CD4-positive, CD25-positive, alpha-beta regulatory T cell (primary cell): ENCODE measurements around the gene MYG1. TPM values are rescaled to one million over a fixed set of nuclear protein-coding genes. Genes with fewer than 3 reads are reported as not detected.
A peak's percentile ranks its signal among the peaks of the same experiment; 100 is the strongest.
"Not testable (repeated sequence)": the region's sequence is repeated elsewhere in the genome, so short reads cannot be mapped to it uniquely, and the experiment has no call there.

Experiments
- ATAC-seq, 2 donors: fragments of 150-1000 bp; cut with Tn5 transposase; one replicate each; pipeline ENCODE4 v1.10.0; 2021; ENCODE audit warnings: low read depth in 2 of 2, moderate number of reproducible peaks in 2 of 2, moderate library complexity in 1 of 2
- DNase-seq, 3 donors: peaks; one replicate each; pipeline versions ENCODE4 v3.0.0 to v3.0.0-alpha.2; 2012 to 2022; ENCODE audit warnings: mixed read lengths in 1 of 3
- H3K27ac ChIP-seq: one replicate; pipeline ENCODE4 v1.7.0; 2013; ENCODE audit warnings: mild to moderate bottlenecking, low read length; ENCODE audit not compliant: insufficient read depth, poor library complexity, severe bottlenecking
- H3K27me3 ChIP-seq: one replicate; pipeline ENCODE4 v1.7.0; 2013; ENCODE audit warnings: low read length; ENCODE audit not compliant: control insufficient read depth, insufficient read depth
- H3K36me3 ChIP-seq: one replicate; pipeline ENCODE4 v1.7.0; 2013; ENCODE audit warnings: mild to moderate bottlenecking, low read length, moderate library complexity; ENCODE audit not compliant: control insufficient read depth, insufficient read depth
- H3K4me1 ChIP-seq: 2 replicates; pipeline ENCODE4 v1.7.0; 2013; ENCODE audit warnings: mild to moderate bottlenecking, low read length; ENCODE audit not compliant: insufficient read depth, control insufficient read depth, poor library complexity, severe bottlenecking
- H3K4me3 ChIP-seq: one replicate; pipeline ENCODE4 v1.7.0; 2013; ENCODE audit warnings: low read depth, mild to moderate bottlenecking, low read length, moderate library complexity
- H3K9me3 ChIP-seq, 2 experiments: 1 replicate in 1 of 2; 2 replicates in 1 of 2; pipeline ENCODE4 v1.7.0; 2013; ENCODE audit warnings: low read length in 2 of 2, mild to moderate bottlenecking in 1 of 2, moderate library complexity in 1 of 2; ENCODE audit not compliant: control insufficient read depth in 2 of 2
- H3K27ac Mint-ChIP-seq, 3 donors: one replicate each; pipeline ENCODE4 v1.8.0; 2020 to 2022; ENCODE audit warnings: mild to moderate bottlenecking in 3 of 3, mixed read lengths in 3 of 3, moderate library complexity in 2 of 3
- H3K27me3 Mint-ChIP-seq: one replicate; pipeline ENCODE4 v1.8.0; 2022; ENCODE audit warnings: mild to moderate bottlenecking, mixed read lengths
- H3K36me3 Mint-ChIP-seq: one replicate; pipeline ENCODE4 v1.8.0; 2020; ENCODE audit warnings: mixed read lengths
- H3K4me1 Mint-ChIP-seq, 4 donors: one replicate each; pipeline ENCODE4 v1.8.0; 2020 to 2022; ENCODE audit warnings: mixed read lengths in 4 of 4, mild to moderate bottlenecking in 1 of 4
- H3K4me3 Mint-ChIP-seq, 4 donors: one replicate each; pipeline ENCODE4 v1.8.0; 2020 to 2022; ENCODE audit warnings: mild to moderate bottlenecking in 4 of 4, mixed read lengths in 4 of 4, moderate library complexity in 3 of 4
- H3K9me3 Mint-ChIP-seq, 7 donors: one replicate each; pipeline ENCODE4 v1.8.0; 2020 to 2022; ENCODE audit warnings: mixed read lengths in 7 of 7, mild to moderate bottlenecking in 3 of 7, moderate library complexity in 2 of 7
- polyA plus RNA-seq, 4 donors: library from polyadenylated mRNA; unstranded; fragments of 300-500 nt; fragmentation: Illumina TruSeq; gene quantifications; one replicate each; pipeline ENCODE4 v1.2.3, GENCODE V29; 2021
- total RNA-seq: library from RNA; stranded (reverse); gene quantifications from one replicate; pipeline ENCODE4 v1.2.3, GENCODE V29; 2022

MYG1 gene
- total and polyA plus RNA-seq, 5 donors from 2014 or later = 33.9 to 98.1 (median 92.9) TPM

DNA sequence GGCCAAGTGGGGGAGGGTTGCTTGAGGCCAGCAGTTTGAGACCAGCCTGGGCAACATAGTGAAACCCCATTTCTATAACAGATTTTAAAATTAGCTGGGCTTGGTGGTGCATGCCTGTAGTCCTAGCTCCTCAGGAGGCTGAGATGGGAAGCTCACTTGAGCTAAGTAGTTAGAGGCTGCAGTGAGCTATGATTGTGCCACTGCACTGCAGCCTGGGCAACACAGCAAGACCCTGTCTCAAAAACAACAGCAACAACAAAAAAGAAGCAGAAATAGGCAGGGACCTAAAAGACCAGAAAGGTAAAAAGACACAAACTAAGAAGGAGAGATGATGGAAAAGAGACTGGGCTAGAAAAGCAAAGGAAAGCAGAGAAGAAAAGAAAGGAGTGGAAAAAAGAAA, 32.8 kb downstream of the MYG1 start:
- H3K4me1 ChIP-seq, H3K4me3 ChIP-seq, H3K9me3 Mint-ChIP-seq, H3K36me3 Mint-ChIP-seq, H3K9me3 ChIP-seq, DNase-seq, H3K36me3 ChIP-seq, H3K27me3 ChIP-seq, ATAC-seq, H3K4me3 Mint-ChIP-seq, H3K4me1 Mint-ChIP-seq, H3K27ac ChIP-seq: not testable (repeated sequence)
- Mint-ChIP-seq H3K27ac (peak overlapping the region in 1 of 3 donors; percentile 88), H3K27me3 (peaks cover 36% of the 10 kb centered on the region)

GRCh38 chr12:53332744-53333143, 33.2 kb downstream of the MYG1 start:
- Histone ChIP-seq H3K4me1 (no peaks in the 10 kb centered on the region), H3K4me3 (no peak overlapping the region), H3K27me3 (peaks cover 10% of the 10 kb centered on the region), H3K36me3 (no peaks in the 10 kb centered on the region), H3K9me3 (no peaks in the 10 kb centered on the region), H3K27ac (no peak overlapping the region)
- DNase-seq (no peak), ATAC-seq (no peak)
- Mint-ChIP-seq H3K4me3 (no peak overlapping the region), H3K4me1 (peaks cover under 1 to 6% (median 3%) of the 10 kb centered on the region in 4 donors), H3K27ac (no peak overlapping the region), H3K9me3 (peaks cover 0 to 2% (median 0%) of the 10 kb centered on the region in 7 donors), H3K36me3 (no peaks in the 10 kb centered on the region), H3K27me3 (peaks cover 40% of the 10 kb centered on the region)

DNA sequence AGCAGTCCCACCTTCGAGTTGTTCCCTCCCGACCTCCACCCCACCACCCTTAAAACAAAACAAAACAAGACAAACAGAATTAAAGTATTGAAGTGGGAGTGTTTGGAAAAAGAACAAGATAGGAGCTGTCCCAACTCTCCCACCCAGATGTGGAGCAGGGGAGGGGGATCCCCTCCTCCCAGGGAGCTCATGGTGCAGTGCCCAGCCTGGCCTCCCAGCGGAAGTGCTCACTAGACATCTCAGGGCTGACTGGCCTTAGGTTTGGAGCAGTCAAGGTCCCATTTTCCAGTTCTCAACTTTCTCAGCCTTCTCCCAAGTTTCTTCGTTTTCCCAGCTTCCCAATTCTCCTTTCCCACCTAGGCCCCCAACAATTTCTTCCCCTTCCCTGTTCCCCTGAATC, 33.8 kb downstream of the MYG1 start:
- Mint-ChIP-seq H3K9me3 (peaks cover 0 to 2% (median 0%) of the 10 kb centered on the region in 7 donors), H3K27ac (peak overlapping the region in 1 of 3 donors; percentile 48)
- no peaks in the 10 kb centered on the region for H3K4me1 ChIP-seq

DNA sequence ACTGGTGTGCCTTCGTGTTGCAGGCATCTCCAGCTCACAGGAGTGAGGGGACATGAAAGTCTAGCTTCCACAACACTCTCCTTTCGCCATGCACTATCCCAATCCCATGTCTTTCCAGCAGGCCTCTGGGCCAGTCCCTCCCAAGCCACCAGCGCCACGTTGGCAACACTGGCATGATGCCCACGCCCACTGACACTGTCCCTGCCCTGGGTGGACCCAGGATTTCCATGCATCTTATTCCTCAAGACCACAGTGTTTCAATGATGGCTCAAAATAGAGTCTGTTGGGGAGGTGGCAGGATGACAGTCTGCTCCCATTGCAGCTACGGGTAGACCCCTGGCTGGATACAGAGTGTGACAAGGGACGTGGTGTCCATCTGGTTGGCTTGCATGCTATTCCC, 34.4 kb downstream of the MYG1 start:
- peaks cover 49% of the 10 kb centered on the region for H3K27me3 Mint-ChIP-seq
- Histone ChIP-seq H3K9me3 (no peaks in the 10 kb centered on the region), H3K27ac (no peak overlapping the region), H3K36me3 (no peaks in the 10 kb centered on the region), H3K4me1 (no peaks in the 10 kb centered on the region), H3K27me3 (peaks cover 12% of the 10 kb centered on the region), H3K4me3 (no peak overlapping the region)
- H3K9me3 Mint-ChIP-seq = peaks cover 0 to 2% (median 0%) of the 10 kb centered on the region in 7 donors
- no peak overlapping the region for H3K27ac Mint-ChIP-seq
- DNase-seq (no peak), ATAC-seq (no peak)
- H3K4me1 Mint-ChIP-seq = peaks cover 5 to 9% (median 7%) of the 10 kb centered on the region in 4 donors
- H3K4me3 Mint-ChIP-seq = no peak overlapping the region
- H3K36me3 Mint-ChIP-seq = no peaks in the 10 kb centered on the region

More for the DNA sequence above, 33.8 kb downstream of the MYG1 start:
- DNase-seq (no peak), ATAC-seq (no peak)
- H3K36me3 Mint-ChIP-seq = no peaks in the 10 kb centered on the region
- Histone ChIP-seq H3K4me3 (no peak overlapping the region), H3K27me3 (peaks cover 10% of the 10 kb centered on the region), H3K27ac (no peak overlapping the region), H3K9me3 (no peaks in the 10 kb centered on the region), H3K36me3 (no peaks in the 10 kb centered on the region)
- H3K27me3 Mint-ChIP-seq = peaks cover 45% of the 10 kb centered on the region
- H3K4me1 Mint-ChIP-seq = peaks cover 5 to 8% (median 6%) of the 10 kb centered on the region in 4 donors
- no peak overlapping the region for H3K4me3 Mint-ChIP-seq

DNA sequence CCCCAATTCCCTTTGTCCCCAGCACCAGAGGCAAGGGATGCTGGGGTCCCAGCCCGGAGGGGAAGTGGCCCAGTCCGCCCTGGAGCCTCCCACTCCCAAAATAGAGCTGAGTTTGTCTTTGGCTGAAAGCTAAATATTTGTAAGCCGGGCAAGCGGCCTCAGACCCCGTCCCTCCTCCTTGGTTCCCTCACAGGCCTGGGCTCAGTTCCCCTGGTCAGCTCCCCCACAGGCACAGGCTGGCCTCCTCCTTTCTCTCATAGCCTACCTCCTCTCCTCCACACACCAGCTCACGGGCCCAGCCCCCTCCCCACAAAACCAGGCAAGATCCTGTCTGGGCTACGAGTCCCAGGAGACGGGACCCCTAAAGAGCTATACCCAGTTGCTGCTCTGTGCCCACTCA, 35.3 kb downstream of the MYG1 start:
- Mint-ChIP-seq H3K27ac (no peak overlapping the region), H3K36me3 (no peaks in the 10 kb centered on the region), H3K27me3 (peaks cover 49% of the 10 kb centered on the region), H3K4me3 (no peak overlapping the region), H3K4me1 (peaks cover 5 to 9% (median 7%) of the 10 kb centered on the region in 4 donors), H3K9me3 (no peaks in the 10 kb centered on the region)
- H3K4me3 ChIP-seq = no peak overlapping the region
- no peaks in the 10 kb centered on the region for H3K36me3 ChIP-seq
- H3K9me3 ChIP-seq = no peaks in the 10 kb centered on the region
- peaks cover 14% of the 10 kb centered on the region for H3K27me3 ChIP-seq
- ATAC-seq (no peak), DNase-seq (no peak)
- no peaks in the 10 kb centered on the region for H3K4me1 ChIP-seq
- H3K27ac ChIP-seq = no peak overlapping the region

DNA sequence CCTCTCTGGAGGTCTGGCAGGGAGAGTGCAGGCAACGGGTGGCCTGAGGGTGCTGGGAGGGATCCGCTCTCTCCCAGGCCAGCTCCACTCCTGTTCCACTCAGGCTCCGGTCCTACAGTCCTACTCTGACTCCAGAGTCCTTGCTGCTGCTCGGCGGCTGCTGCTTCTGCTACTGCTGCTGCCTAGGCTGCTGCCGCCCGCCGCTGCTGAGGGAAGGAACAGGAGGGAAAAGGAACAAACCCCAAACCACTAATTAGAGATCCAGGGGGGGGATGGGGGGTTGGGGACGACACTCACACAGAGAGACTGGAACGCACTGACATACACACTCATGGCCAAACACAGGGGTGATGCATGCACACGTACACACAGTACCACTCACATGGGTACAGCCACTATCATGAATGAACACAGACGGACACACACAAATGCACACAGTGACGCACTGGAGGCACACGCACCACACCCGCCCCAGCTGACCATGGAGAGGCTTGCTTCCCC, 36.7 kb downstream of the MYG1 start, which contains the start of gene SP7:
Gene SP7 (minus strand): TSS at position 174 of the 501 bp plus-strand sequence. CDS start 708 bp downstream, outside the sequence.
- Histone ChIP-seq H3K27me3 (peaks cover 15% of the 10 kb centered on the region), H3K4me3 (no peak within 1 kb of the TSS), H3K36me3 (no peaks in the 10 kb centered on the region), H3K9me3 (no peaks in the 10 kb centered on the region), H3K4me1 (no peaks in the 10 kb centered on the region), H3K27ac (no peak within 1 kb of the TSS)
- Mint-ChIP-seq H3K27me3 (peaks cover 56% of the 10 kb centered on the region), H3K9me3 (no peaks in the 10 kb centered on the region), H3K4me3 (no peak within 1 kb of the TSS), H3K4me1 (peaks cover 5 to 9% (median 7%) of the 10 kb centered on the region in 4 donors), H3K36me3 (no peaks in the 10 kb centered on the region), H3K27ac (no peak within 1 kb of the TSS)
- ATAC-seq = no peak
- no peak for DNase-seq

GRCh38 chr12:53338017-53338416, 38.5 kb downstream of the MYG1 start:
- peaks cover 5 to 9% (median 7%) of the 10 kb centered on the region in 4 donors for H3K4me1 Mint-ChIP-seq
- H3K9me3 Mint-ChIP-seq = no peaks in the 10 kb centered on the region
- peaks cover 15% of the 10 kb centered on the region for H3K27me3 ChIP-seq
- DNase-seq (no peak), ATAC-seq (no peak)
- no peaks in the 10 kb centered on the region for H3K9me3 ChIP-seq
- H3K27ac Mint-ChIP-seq = no peak overlapping the region
- H3K36me3 ChIP-seq = no peaks in the 10 kb centered on the region
- H3K4me3 Mint-ChIP-seq = peak overlapping the region in 2 of 4 donors; percentile 53 to 60
- no peak overlapping the region for H3K4me3 ChIP-seq
- H3K27me3 Mint-ChIP-seq = peaks cover 51% of the 10 kb centered on the region
- no peaks in the 10 kb centered on the region for H3K36me3 Mint-ChIP-seq
- no peak overlapping the region for H3K27ac ChIP-seq
- H3K4me1 ChIP-seq = no peaks in the 10 kb centered on the region

GRCh38 chr12:53338916-53339315, 39.4 kb downstream of the MYG1 start:
- H3K4me1 ChIP-seq = no peaks in the 10 kb centered on the region
- Mint-ChIP-seq H3K27ac (no peak overlapping the region), H3K36me3 (no peaks in the 10 kb centered on the region), H3K27me3 (peaks cover 42% of the 10 kb centered on the region), H3K9me3 (no peaks in the 10 kb centered on the region), H3K4me1 (peaks cover 5 to 17% (median 12%) of the 10 kb centered on the region in 4 donors), H3K4me3 (no peak overlapping the region)
- DNase-seq (no peak), ATAC-seq (no peak)
- no peak overlapping the region for H3K4me3 ChIP-seq
- H3K27me3 ChIP-seq = peaks cover 15% of the 10 kb centered on the region
- no peaks in the 10 kb centered on the region for H3K36me3 ChIP-seq
- H3K27ac ChIP-seq = no peak overlapping the region
- H3K9me3 ChIP-seq = no peaks in the 10 kb centered on the region
